HG03103 (cell line): ENCODE measurements around the gene SLC7A7.
"Not testable (repeated sequence)": the region's sequence is repeated elsewhere in the genome, so short reads cannot be mapped to it uniquely, and the experiment has no call there.

Source experiments
- ATAC-seq: cut with Tn5 transposase; IDR thresholded peaks from one replicate; pipeline ENCODE4 v1.9.1; 2021; ENCODE audit warnings: low read depth; ENCODE audit not compliant: unreplicated experiment

Gene SLC7A7

GRCh38 chr14:22814941-22815713 lies at the start of gene SLC7A7:
TSS of gene SLC7A7 (minus strand) at chr14:22815435. CDS start at chr14:22813398, 2,037 bp downstream.
- ATAC-seq = no peak

DNA sequence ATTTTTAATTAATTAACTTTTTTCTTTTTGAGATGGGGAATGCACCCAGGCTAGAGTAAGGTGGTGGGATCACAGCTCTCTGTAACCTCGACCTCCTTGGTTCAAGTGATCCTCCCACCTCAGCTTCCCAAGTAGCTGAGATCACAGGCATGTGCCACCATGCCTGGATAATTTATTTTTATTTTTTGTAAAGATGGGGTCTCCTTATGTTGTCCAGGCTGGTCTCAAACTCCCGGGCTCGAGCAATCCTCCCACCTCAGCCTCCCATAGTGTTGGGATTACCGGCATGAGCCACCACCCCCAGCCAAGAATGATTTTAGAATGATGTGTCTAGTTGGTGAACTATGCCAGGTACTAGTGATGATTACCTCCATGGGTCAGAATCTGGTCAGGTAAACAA lies 49.7 kb upstream of the SLC7A7 start:
- ATAC-seq = no peak

- ATAC-seq = no peak
Observed at GRCh38 chr14:22861651-22862050, 46.4 kb upstream of the SLC7A7 start.

DNA sequence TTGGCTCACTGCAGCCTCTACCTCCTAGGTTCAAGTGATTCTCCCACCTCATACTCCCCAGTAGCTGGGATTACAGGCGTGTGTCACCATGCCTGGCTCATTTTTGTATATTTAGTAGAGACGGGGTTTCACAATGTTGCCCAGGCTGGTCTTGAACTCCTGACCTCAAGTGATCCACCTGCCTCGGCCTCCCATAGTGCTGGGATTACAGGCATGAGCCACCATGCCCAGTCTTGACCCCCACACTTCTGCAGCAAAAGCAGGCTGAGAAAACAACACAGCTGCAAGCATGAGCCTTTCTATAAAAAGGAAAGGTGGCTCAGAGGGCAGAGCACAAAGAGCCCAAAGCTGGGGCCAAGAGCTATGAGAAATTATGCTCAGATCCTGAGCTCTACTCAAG lies 45.1 kb upstream of the SLC7A7 start:
- not testable (repeated sequence) for ATAC-seq

DNA sequence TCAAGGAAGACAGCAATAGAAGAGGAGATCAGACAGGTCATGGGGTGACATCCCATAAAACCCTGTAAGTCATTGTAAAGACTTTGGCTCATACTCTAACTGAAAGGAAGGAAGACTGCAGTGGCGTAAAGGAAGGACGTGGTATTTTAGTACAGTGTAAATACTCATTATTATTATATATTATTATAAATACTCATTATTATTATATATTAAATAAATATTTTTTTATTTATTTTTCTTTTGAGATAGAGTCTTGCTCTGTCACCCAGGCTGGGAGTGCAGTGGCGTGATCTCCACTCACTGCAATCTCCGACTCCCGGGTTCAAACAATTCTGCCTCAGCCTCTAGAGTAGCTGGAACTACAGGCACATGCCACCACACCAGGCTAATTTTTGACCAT lies 41.2 kb upstream of the SLC7A7 start:
- ATAC-seq = no peak

DNA sequence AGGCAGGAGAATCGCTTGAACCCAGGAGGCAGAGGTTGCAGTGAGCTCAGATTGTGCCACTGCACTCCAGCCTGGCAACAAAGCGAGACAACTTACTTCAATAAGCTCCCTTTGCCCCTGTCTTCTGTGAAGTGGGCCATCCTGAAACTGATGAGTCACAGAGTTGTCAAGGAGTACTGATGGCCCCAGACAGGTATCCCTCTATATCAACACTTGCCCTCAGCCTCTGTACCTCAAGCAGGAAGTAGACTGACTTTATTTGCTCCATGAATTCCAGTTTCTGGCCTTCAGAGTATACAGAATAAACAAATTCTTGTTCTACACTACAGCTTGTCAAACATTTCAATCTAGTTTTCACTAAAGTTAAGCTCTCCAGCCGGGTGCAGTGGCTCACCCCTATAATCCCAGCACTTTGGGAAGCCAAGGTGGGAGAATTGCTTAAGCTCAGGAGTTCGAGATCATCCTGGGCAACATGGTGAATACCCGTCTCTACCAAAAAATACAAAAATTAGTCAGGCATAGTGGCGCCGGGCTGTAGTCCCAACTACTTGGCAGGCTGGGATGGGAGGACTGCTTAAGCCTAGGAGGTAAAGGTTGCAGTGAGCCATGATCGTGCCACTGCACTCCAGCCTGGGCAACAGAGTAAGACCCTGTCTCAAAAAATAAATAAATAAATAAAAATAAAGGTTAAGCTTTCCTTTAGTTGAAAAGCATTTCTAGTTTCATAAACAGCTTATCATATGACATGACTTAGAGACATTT lies 39.9 kb upstream of the SLC7A7 start:
- ATAC-seq = no peak

GRCh38 chr14:22854296-22854695 lies 39.1 kb upstream of the SLC7A7 start:
- ATAC-seq = not testable (repeated sequence)

GRCh38 chr14:22852940-22853767 lies 37.9 kb upstream of the SLC7A7 start:
- ATAC-seq = no peak

- ATAC-seq = no peak
Observed at GRCh38 chr14:22852599-22852939, 37.3 kb upstream of the SLC7A7 start.

- ATAC-seq = not testable (repeated sequence)
Observed at GRCh38 chr14:22852178-22852577, 36.9 kb upstream of the SLC7A7 start.

DNA sequence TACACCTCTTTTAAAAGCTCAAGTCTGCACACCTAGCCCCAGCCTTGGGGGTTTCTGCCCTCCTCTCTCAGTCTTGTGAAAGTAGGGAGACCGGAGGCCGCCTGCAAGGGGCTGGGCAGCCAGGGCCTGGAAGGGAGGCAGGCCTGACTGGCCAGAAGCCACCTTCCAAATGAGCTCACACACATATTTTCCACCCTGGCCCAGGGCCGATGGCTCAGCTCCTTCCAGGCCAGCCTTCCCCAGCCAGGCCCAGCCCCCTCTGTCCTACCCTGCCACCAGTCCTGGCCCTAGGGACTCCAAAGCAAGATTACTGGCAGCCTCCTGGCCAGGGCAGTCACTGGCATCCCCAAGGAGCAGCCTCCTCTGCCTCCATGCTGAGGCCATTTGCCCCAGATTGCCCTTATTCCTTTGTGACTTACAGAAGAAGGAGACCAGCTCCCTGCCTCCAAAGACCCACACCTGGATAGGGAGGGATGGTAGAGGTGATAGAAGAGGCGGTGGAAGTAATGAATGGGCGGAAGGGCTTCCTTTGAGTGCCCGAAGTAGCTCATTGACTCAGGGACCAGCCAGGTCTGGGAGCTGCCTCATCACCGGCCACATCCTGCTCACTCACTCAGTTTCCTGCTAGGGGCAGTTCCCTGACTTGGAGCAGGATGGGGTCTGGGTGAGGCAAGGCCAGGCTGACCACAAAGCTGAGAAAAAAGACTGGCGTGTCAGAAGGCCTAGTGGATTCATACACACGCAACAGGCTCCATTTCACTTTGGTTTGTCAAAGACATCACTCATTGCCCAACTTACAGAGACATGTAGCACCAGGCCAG lies 35.9 kb upstream of the SLC7A7 start:
- no peak for ATAC-seq

GRCh38 chr14:22849212-22849819 lies 34.1 kb upstream of the SLC7A7 start:
- ATAC-seq = no peak

GRCh38 chr14:22848351-22849164 lies 33.3 kb upstream of the SLC7A7 start:
- ATAC-seq = no peak

DNA sequence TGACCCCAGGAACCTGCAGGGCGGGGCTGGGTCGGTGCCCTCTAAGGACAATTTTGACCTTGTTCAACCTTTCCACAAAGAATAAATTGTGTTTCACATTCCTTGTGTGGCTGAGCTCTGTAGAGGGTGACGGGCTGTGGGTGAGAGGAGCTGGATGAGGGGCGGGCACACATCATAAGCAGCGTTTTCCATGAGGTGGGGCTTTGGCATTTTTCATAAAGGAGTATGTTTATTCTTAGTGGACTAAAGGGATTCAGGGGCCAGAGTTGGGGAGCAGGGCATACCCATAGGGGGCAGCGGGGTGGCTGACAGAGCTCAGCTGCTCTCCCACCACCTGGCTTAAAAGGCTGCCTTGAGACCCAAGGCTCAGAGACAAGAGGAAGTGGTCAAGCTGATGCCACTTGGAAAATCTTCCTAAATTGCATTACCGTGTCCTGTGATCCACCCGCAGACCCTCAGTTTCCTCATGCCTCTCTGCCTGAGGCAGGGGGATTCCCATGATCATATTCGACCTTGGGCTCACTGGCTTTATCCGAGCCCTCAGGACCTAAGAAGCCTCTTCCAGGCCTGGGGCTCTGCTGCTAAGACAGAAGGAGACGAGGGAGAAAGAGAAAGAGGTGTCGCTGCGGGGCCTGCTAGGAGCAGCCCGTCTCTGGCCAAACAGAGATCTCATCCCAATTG lies 32.6 kb upstream of the SLC7A7 start:
- no peak for ATAC-seq

DNA sequence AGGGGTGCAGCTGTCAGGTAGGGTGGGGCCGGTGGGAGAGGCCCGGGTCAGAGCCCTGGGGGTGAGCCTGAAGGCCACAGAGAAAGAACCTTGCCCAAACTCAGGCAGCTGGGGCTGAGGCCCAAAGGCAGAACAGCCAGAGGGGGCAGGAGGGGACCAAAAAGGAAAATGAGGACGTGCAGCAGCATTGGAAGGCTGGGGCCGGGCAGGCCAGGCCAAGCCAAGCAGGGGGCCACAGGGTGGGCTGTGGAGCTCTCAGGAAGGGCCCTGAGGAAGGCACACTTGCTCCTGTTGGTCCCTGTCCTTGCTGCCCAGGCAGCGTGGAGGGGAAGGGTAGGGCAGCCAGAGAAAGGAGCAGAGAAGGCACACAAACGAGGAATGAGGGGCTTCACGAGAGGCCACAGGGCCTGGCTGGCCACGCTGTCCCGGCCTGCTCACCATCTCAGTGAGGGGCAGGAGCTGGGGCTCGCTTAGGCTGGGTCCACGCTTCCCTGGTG lies 31.6 kb upstream of the SLC7A7 start:
- ATAC-seq = no peak

- ATAC-seq = no peak
Observed at GRCh38 chr14:22845821-22846625, 30.8 kb upstream of the SLC7A7 start.

DNA sequence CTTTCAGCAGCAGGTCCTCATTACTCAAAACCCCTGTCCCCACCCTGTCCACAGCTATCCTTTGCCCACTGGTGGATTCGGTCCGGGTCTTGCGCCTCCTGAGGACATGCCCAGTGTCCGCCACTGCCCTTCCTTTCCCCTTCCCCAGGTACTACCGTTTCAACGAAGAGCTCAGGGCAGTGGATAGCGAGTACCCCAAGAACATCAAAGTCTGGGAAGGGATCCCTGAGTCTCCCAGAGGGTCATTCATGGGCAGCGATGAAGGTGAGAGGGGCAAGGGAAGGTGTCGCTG lies 29.8 kb upstream of the SLC7A7 start:
- no peak for ATAC-seq
